ENCODE measurements around the gene HIF1A.
"Not testable (repeated sequence)": the region's sequence is repeated elsewhere in the genome, so short reads cannot be mapped to it uniquely, and the experiment has no call there.

The HIF1A gene

DNA sequence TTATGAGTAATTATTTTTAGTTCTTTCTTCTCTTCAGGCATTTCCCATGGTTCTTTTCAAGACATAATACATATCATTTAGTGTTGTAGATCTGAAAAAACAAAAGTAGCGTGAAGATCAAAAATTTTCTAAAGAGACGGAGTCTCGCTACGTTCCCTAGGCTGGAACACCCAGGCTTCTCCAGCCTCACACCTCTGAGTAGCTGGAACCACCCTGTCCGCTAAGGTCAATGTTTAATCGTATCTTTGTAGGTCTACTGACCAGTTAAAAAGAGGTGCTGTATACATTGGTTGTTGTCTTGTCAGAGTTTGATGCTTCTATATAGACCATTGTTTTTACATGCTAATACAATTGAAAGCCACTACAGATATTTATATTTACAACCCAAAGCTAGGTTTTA, 1.3 kb upstream of the HIF1A start:
- peak overlapping the region; percentile 98 for H3K4me3 Mint-ChIP-seq
- H3K27me3 Mint-ChIP-seq: no peaks in the 10 kb centered on the region
- peaks cover 49% of the 10 kb centered on the region for H3K4me1 Mint-ChIP-seq (ENCODE audit: low read depth)
- H3K36me3 Mint-ChIP-seq (ENCODE audit: low read depth): peaks cover 30% of the 10 kb centered on the region
- no peaks in the 10 kb centered on the region for H3K9me3 Mint-ChIP-seq
- H3K27ac Mint-ChIP-seq: peak overlapping the region; percentile 36

GRCh38 chr14:61695695-61696527, 598 bp downstream of the HIF1A start:
- Mint-ChIP-seq H3K27me3 (no peaks in the 10 kb centered on the region), H3K36me3 (ENCODE audit: low read depth) (peaks cover 48% of the 10 kb centered on the region), H3K9me3 (no peaks in the 10 kb centered on the region), H3K4me3 (peak overlapping the region; percentile 98), H3K27ac (peak overlapping the region; percentile 95), H3K4me1 (ENCODE audit: low read depth) (peaks cover 61% of the 10 kb centered on the region)

- Mint-ChIP-seq H3K9me3 (no peaks in the 10 kb centered on the region), H3K4me3 (peak overlapping the region; percentile 98), H3K27ac (peak overlapping the region; percentile 95), H3K4me1 (ENCODE audit: low read depth) (peaks cover 61% of the 10 kb centered on the region), H3K27me3 (no peaks in the 10 kb centered on the region), H3K36me3 (ENCODE audit: low read depth) (peaks cover 55% of the 10 kb centered on the region)
Observed at GRCh38 chr14:61696753-61697318, 1.5 kb downstream of the HIF1A start.

DNA sequence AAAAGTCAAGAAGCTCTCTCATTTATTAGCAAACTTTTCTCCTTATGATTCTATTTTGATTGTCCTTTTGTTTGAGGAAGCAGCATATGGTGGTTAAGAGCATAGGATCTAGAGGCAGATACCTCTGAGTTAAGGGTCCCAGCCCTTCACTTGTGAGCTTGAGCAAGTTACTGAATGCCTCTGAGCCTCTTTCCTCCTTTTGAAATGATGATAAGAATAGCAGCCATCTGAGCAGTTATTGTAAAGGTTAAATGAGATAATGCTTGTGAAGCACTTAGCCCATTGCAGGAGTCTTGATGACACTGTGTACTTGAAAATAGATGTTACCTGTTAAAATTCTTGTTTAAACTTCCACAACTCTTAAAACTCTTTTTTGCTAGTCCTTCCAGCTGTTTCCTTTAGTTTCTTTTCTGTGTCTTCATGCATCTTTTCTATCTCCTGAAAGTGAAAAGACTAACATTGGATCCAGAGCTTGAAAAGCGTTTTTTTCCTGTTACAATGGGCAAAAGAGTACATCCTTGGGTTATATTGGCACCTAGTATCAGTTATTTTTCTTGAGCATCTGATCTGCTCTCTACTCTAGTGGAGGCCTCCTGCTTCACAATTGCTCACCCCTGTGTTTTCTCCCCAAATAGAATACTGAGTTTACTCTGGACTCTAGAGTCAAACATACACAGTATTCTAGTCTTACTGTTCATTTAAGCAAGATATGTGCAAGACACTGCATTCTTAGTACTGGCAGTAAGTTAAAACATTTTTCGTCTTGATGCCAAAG, 3.1 kb downstream of the HIF1A start:
- H3K4me1 Mint-ChIP-seq (ENCODE audit: low read depth): peaks cover 65% of the 10 kb centered on the region
- peaks cover 63% of the 10 kb centered on the region for H3K36me3 Mint-ChIP-seq (ENCODE audit: low read depth)
- no peaks in the 10 kb centered on the region for H3K27me3 Mint-ChIP-seq
- H3K4me3 Mint-ChIP-seq: peak overlapping the region; percentile 98
- H3K9me3 Mint-ChIP-seq: no peaks in the 10 kb centered on the region
- peak overlapping the region; percentile 74 for H3K27ac Mint-ChIP-seq

DNA sequence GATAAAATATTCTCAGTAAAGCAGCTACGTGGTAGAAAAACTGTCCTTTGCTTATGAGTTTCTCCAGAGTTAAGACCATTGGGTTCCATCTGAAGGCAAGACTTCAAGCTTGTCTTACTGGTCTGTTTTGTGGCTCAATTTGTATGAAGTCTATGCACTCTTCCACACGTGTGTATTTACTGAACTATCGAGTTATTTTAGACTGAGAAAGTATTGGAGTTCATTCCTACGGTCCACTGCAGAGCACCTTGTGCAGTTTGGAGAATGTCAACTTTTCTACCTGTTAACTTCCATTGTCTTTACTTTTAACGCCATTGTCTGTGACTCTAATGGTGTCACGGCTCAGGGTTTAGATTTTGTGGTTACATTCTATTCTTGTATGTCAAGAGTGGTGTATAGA, 3.7 kb downstream of the HIF1A start:
- Mint-ChIP-seq H3K27me3 (no peaks in the 10 kb centered on the region), H3K4me1 (ENCODE audit: low read depth) (peaks cover 69% of the 10 kb centered on the region), H3K9me3 (no peaks in the 10 kb centered on the region), H3K27ac (peak overlapping the region; percentile 74), H3K36me3 (ENCODE audit: low read depth) (peaks cover 69% of the 10 kb centered on the region), H3K4me3 (peak overlapping the region; percentile 98)

- H3K9me3 Mint-ChIP-seq: no peaks in the 10 kb centered on the region
- H3K27me3 Mint-ChIP-seq: no peaks in the 10 kb centered on the region
- peaks cover 73% of the 10 kb centered on the region for H3K36me3 Mint-ChIP-seq (ENCODE audit: low read depth)
- H3K27ac Mint-ChIP-seq: peak overlapping the region; percentile 66
- H3K4me1 Mint-ChIP-seq (ENCODE audit: low read depth): peaks cover 70% of the 10 kb centered on the region
- H3K4me3 Mint-ChIP-seq: peak overlapping the region; percentile 98
Observed at GRCh38 chr14:61700104-61700886, 5.0 kb downstream of the HIF1A start.

DNA sequence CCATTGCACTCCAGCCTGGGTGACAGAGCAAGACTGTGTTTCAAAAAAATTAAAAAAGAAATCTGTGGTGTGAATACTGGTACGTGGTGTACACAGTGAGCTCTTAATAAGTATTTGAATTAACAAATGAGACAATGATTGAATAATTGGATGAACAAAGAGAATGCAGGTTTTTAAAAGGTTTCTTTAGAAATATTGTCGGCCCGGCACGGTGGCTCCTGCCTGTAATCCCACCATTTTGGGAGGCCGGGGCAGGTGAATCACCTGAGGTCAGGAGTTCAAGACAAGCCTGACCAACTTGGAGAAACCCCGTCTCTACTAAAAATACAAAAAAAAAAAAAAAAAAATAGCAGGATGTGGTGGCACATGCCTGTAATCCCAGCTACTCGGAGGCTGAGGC, 6.6 kb downstream of the HIF1A start:
- Mint-ChIP-seq H3K4me3 (peak overlapping the region; percentile 71), H3K27me3 (no peaks in the 10 kb centered on the region), H3K27ac (peak overlapping the region; percentile 74)

GRCh38 chr14:61703342-61704129, 8.2 kb downstream of the HIF1A start:
- Mint-ChIP-seq H3K4me1 (ENCODE audit: low read depth) (peaks cover 91% of the 10 kb centered on the region), H3K36me3 (ENCODE audit: low read depth) (peaks cover 69% of the 10 kb centered on the region), H3K27me3 (no peaks in the 10 kb centered on the region), H3K4me3 (peak overlapping the region; percentile 53), H3K9me3 (no peaks in the 10 kb centered on the region), H3K27ac (peak overlapping the region; percentile 49)

More for the DNA sequence above, 6.6 kb downstream of the HIF1A start:
- H3K36me3 Mint-ChIP-seq (ENCODE audit: low read depth): peaks cover 80% of the 10 kb centered on the region
- H3K4me1 Mint-ChIP-seq (ENCODE audit: low read depth): peaks cover 86% of the 10 kb centered on the region
- no peaks in the 10 kb centered on the region for H3K9me3 Mint-ChIP-seq

DNA sequence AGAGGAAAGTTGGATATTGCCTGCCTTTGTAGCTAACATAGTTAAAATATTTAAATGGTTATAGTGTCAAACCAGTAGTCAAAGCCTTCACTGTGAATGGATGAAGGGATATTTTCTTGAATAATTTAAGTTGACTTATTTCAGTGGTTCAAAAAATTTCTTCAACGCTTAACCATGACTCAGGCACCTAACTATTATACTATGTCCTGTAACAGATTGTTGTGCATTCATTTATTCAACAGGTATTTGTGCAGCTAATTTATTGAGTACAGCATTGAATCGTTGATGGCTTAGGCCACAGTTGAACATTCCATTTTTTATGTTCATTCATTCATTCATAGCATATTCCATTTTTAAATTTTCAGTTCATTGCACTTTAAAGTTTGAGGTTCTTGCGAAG, 9.2 kb downstream of the HIF1A start:
- Mint-ChIP-seq H3K4me3 (no peak overlapping the region), H3K27me3 (no peaks in the 10 kb centered on the region), H3K27ac (no peak overlapping the region), H3K36me3 (ENCODE audit: low read depth) (peaks cover 61% of the 10 kb centered on the region), H3K9me3 (no peaks in the 10 kb centered on the region), H3K4me1 (ENCODE audit: low read depth) (peaks cover 91% of the 10 kb centered on the region)

GRCh38 chr14:61705017-61705416, 9.7 kb downstream of the HIF1A start:
- Mint-ChIP-seq H3K27me3 (no peaks in the 10 kb centered on the region), H3K4me3 (no peak overlapping the region), H3K9me3 (no peaks in the 10 kb centered on the region), H3K36me3 (ENCODE audit: low read depth) (peaks cover 57% of the 10 kb centered on the region), H3K4me1 (ENCODE audit: low read depth) (peaks cover 91% of the 10 kb centered on the region), H3K27ac (no peak overlapping the region)

DNA sequence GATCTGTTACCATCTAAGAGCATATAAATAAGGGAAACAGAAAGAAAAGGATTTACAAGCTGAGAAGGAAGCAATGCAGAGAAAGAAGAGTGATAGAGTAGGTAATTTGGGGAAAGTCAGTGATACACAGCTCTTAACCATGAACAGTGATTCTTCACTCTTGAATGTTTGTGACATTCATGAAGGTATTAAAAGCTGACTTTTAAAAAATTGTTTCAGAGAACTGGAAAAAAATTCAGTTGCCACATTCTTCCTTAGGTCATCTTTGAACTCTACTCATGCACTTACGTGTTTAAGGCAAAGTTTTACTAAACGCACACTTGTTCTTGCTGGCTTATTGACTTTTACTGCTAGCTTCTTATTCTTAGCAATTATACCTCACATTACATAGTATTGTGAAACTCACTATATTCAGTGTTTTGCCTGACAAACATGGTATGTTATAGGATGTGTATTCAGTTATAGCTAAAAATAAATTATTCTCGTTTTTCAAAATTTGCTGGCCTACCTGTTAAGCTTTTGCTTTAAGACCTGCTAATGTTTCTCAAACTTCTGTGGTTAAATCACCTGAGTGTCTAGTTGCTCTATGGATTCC, 10.9 kb downstream of the HIF1A start:
- Mint-ChIP-seq H3K36me3 (ENCODE audit: low read depth) (peaks cover 50% of the 10 kb centered on the region), H3K27me3 (no peaks in the 10 kb centered on the region), H3K9me3 (no peaks in the 10 kb centered on the region), H3K27ac (no peak overlapping the region), H3K4me3 (no peak overlapping the region), H3K4me1 (ENCODE audit: low read depth) (peaks cover 91% of the 10 kb centered on the region)

- Mint-ChIP-seq H3K36me3 (ENCODE audit: low read depth) (peaks cover 53% of the 10 kb centered on the region), H3K4me1 (ENCODE audit: low read depth) (peaks cover 94% of the 10 kb centered on the region)
- not testable (repeated sequence) for H3K27ac Mint-ChIP-seq, H3K4me3 Mint-ChIP-seq, H3K9me3 Mint-ChIP-seq, H3K27me3 Mint-ChIP-seq
Observed at GRCh38 chr14:61707774-61708173, 12.5 kb downstream of the HIF1A start.

DNA sequence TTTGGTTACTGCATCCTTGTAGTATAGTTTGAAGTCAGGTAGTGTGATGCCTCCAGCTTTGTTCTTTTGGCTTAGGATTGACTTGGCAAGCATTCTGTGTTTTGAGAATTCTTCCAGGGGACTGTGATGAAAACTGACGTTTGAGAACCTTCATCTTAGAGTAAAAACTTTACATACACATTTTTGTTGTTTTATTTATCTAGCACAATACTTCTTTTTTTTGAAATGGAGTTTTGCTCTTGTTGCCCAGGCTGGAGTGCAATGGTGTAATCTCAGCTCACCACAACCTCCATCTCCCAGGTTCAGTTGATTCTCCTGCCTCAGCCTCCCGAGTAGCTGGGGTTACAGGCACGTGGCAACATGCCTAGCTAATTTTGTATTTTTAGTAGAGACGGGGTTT, 13.4 kb downstream of the HIF1A start:
- peaks cover 94% of the 10 kb centered on the region for H3K4me1 Mint-ChIP-seq (ENCODE audit: low read depth)
- H3K4me3 Mint-ChIP-seq, H3K9me3 Mint-ChIP-seq, H3K27me3 Mint-ChIP-seq: not testable (repeated sequence)
- peaks cover 49% of the 10 kb centered on the region for H3K36me3 Mint-ChIP-seq (ENCODE audit: low read depth)
- peak overlapping the region; percentile 40 for H3K27ac Mint-ChIP-seq

Data from stimulated activated naive CD8-positive, alpha-beta T cell treated with anti-CD3 and anti-CD28 coated beads, Interleukin-15, Interleukin-2, amounts not matched to agents 100 ng/mL and 50 ng/mL, for 24 hours (primary cell).